Activated CD4-positive, alpha-beta T cell treated with anti-CD3 and anti-CD28 coated beads, Interleukin-2, Interleukin-6, amounts not matched to agents 100 ng/mL and 50 ng/mL, durations not matched to agents 16 hours and 8 hours (primary cell): Measurements from ENCODE around the gene NOTCH4.
"Not testable (repeated sequence)": the region's sequence is repeated elsewhere in the genome, so short reads cannot be mapped to it uniquely, and the experiment has no call there.

Experiments
- DNase-seq: peaks from one replicate; pipeline ENCODE4 v3.0.0-alpha.2; 2020

NOTCH4 gene

DNA sequence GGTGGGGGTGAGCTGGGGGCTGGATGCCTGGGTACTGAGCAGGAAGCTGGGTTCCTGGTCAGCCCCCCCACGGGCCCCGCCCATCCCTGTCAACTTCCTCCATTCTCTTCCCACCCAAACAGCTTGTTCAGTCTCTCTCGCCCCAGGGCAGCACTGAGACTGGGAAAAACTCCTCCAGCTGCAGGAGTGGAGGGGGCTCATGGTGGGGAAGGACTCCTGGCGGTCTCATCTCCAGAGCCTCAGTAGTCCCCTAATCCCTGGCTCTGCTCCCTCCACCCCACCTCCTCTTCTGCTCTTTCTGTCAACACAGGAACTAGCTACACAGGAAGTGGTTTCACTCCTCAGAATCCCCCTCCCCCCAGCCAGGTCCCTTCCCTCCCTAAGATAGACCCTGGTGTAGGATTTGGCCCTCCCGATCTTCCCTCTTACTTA lies 31.2 kb downstream of the NOTCH4 start, which contains the start of gene GPSM3:
TSS of gene GPSM3 (minus strand) at position 36 of the 432 bp plus-strand sequence. CDS start 130 bp downstream, outside the sequence.
- peak; percentile 74 for DNase-seq

- no peak for DNase-seq
Observed at GRCh38 chr6:32191696-32192607, 31.9 kb downstream of the NOTCH4 start.

- DNase-seq: no peak
Observed at GRCh38 chr6:32190911-32191677, 32.8 kb downstream of the NOTCH4 start.

DNA sequence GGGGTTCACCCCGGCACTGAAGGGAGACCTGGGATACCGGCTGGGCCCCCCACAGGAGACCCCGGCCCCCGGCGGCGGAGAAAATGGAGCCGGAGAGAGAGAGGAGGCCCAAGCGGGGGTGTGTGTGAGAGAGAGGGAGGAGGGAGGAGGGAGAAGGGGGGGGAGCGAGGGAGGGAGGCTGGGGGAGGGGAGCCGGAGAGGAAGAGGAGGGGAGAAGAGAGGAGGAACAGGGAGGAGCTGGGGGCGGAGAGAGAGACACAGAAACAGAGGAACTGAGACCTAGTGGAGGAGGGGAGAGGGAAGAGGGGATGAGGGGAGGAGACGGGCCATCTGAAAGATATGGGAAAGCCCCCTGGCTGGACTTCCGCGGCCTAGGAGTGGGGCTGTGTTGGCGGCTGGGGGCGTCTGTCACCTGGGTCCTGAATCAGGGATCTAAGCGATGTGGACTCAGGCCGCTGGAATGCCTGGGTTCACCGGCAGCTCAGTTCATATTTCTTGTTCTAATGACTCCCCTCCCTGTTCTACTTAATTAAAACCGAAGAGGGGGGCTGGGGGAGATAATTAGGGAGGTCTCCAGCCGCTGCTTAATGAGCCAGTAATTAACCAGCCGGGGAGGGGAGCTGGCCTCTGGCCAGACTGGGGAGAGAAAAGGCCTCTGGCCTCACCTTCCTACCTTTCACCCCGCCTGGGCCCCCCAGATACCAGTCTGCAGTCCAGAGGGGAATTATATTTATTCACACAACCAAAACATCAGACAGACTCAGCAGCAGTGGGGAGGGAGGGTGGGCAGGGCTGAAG lies 33.6 kb downstream of the NOTCH4 start, which contains the start of gene PBX2:
TSS of gene PBX2 (minus strand) at position 149 of the 798 bp plus-strand sequence. CDS start 287 bp downstream, outside the sequence.
- peak; percentile 93 for DNase-seq

- no peak for DNase-seq
Observed at GRCh38 chr6:32189742-32190053, 34.2 kb downstream of the NOTCH4 start.

GRCh38 chr6:32189069-32189741 lies 34.7 kb downstream of the NOTCH4 start:
- DNase-seq: no peak

GRCh38 chr6:32188381-32189068 lies 35.3 kb downstream of the NOTCH4 start:
- no peak for DNase-seq

GRCh38 chr6:32187725-32188380 lies 36.0 kb downstream of the NOTCH4 start:
- DNase-seq: not testable (repeated sequence)

- DNase-seq: no peak
Observed at GRCh38 chr6:32187009-32187709, 36.7 kb downstream of the NOTCH4 start.

DNA sequence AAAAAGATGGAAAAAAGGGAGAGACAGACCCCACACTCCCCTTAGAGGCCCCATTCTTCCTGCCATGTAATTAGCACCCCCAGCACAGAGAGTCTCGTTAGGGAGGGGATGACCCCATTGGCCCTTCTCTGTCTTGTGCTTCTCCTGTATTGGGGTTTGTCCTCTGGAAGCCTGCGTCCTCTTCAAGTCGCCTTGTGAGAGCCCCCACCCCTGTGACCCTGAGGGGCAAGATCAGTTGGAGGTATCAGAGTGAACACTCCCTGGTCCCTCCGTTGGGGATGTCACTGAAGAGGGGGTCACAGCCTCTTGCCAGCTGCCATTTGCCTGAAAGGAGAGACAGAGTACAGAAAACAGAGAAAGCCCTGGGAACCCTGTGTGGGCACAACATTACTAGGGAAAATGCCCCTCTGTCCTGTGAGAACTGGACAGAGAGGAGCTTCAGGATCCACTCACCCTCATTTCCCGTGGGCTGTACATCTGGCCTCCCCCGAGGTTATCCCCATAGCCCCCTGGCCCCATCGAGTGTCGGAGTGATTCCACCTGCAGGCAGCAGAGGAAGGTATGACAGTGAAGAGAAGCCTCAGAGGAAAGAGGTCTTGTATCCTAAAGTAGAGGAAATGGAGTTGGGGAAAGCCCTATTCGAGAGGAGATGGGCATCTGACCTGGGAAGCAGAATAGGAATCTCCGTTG lies 37.6 kb downstream of the NOTCH4 start:
- not testable (repeated sequence) for DNase-seq

DNA sequence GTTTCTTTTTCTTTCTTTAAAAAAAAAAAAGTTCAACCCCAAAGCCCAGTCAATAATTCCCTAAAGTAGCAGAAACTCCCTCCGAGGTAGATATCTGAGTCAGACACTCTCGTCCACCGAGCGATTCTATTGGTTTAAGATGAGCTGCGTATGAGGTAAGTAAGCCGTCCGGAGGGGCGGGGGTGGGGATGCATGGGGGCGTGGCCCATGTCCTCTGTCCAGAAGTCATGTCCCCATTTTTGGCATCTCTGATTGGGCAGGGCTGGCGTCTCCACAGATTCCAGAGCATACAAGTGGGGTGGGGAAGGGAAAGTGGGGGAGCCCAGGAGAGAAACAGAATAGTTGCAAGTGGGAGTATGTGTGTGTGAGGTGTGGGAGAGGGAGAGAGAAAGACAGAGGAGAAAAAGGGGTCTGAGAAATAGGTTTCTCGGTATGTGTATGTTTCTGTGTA lies 38.2 kb downstream of the NOTCH4 start:
- peak; percentile 76 for DNase-seq

GRCh38 chr6:32184084-32184640 lies 39.7 kb downstream of the NOTCH4 start, which contains the start of gene AGER:
AGER (minus strand) TSS chr6:32184253; CDS start chr6:32184222, 31 bp downstream.
- DNase-seq: no peak

GRCh38 chr6:32183483-32184083 lies 40.3 kb downstream of the NOTCH4 start:
- DNase-seq: no peak

- DNase-seq: no peak
Observed at GRCh38 chr6:32183030-32183429, 40.8 kb downstream of the NOTCH4 start.

DNA sequence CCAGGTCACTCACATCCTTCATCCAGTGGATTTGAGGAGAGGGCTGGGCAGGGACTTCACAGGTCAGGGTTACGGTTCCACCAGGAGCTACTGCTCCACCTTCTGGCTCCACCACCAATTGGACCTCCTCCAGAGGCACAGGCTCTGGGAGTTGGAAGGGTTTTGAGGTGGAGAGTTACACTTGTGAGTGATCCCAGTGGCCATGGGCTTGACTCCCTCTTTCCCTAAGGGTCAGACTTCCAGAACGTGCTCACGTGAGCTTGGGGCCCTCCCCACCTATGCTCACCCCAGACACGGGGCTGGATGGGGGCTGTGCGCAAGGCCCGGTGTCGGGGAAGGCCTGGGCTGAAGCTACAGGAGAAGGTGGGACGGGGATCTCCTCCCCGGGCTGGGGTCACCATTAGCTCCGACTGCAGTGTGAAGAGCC lies 41.3 kb downstream of the NOTCH4 start:
- no peak for DNase-seq

- DNase-seq: no peak
Observed at GRCh38 chr6:32181915-32182529, 41.8 kb downstream of the NOTCH4 start.

- no peak for DNase-seq
Observed at GRCh38 chr6:32181148-32181702, 42.6 kb downstream of the NOTCH4 start.
